Measurements from ENCODE around the gene SARDH.

The SARDH gene

GRCh38 chr9:133619791-133620190, 118.4 kb downstream of the SARDH start:
- ChIA-PET POLR2A (no interaction called here), CTCF (no interaction called here)
- DNase-seq (ENCODE audit: extremely low spot score) = peak; percentile 46
- TF ChIP-seq CTCF (IDR thresholded peaks at IDR 0.05; ENCODE audit: control extremely low read depth, extremely low read depth, low read depth, missing control alignments) = no peak

DNA sequence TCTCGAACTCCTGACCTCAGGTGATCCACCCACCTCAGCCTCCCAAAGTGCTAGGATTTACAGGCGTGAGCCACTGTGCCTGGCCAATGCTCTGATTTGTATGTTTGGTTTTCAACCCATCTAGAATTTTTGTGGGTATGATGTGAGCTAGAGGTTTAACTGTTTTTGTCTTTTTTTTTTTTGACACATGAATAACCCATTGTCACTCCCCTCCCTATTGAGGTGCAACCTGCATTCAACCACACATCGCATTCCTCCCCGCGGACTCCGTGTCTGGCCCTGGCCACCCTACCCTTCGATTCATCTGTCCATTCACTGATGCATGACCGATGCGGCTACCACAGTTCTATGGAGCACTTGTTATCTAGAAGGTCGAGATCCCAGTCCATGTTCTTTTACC, 119.4 kb downstream of the SARDH start:
- ChIA-PET POLR2A (no interaction called here), CTCF (no interaction called here)
- DNase-seq (ENCODE audit: extremely low spot score) = no peak

GRCh38 chr9:133616643-133617405, 121.3 kb downstream of the SARDH start:
- ChIA-PET POLR2A (no interaction called here), CTCF (no interaction called here)
- DNase-seq (ENCODE audit: extremely low spot score) = no peak
- TF ChIP-seq CTCF (IDR thresholded peaks at IDR 0.05; ENCODE audit: control extremely low read depth, extremely low read depth, low read depth, missing control alignments) = no peak

More for the DNA sequence above, 119.4 kb downstream of the SARDH start:
- no peak for TF ChIP-seq CTCF (IDR thresholded peaks at IDR 0.05; ENCODE audit: control extremely low read depth, extremely low read depth, low read depth, missing control alignments)

- POLR2A ChIA-PET = no interaction called here
- CTCF ChIA-PET = no interaction called here
- no peak for TF ChIP-seq CTCF (IDR thresholded peaks at IDR 0.05; ENCODE audit: control extremely low read depth, extremely low read depth, low read depth, missing control alignments)
- DNase-seq (ENCODE audit: extremely low spot score) = no peak
Observed at GRCh38 chr9:133615606-133616188, 122.5 kb downstream of the SARDH start.

DNA sequence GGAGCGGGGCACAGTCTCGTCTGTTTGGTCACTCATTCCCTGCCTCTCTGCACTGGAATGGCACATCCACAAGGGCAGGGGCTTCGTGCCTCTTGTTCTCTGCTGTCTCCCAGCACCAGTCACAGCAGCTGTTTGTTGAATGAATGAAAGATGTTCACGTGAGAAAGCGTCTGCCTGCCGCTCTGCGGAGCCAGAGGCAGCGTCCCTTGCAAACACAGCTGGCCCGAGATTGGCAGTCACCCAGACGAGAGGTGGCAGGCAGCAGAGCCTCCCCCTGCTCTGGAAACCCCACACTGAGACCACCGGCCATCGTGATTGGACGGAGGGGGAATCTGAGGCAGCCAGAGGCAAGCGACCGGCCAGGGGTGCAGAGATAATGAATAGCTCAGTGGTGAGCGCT, 123.0 kb downstream of the SARDH start:
- ChIA-PET CTCF (no interaction called here), POLR2A (no interaction called here)
- DNase-seq (ENCODE audit: extremely low spot score) = no peak
- no peak for TF ChIP-seq CTCF (IDR thresholded peaks at IDR 0.05; ENCODE audit: control extremely low read depth, extremely low read depth, low read depth, missing control alignments)

DNA sequence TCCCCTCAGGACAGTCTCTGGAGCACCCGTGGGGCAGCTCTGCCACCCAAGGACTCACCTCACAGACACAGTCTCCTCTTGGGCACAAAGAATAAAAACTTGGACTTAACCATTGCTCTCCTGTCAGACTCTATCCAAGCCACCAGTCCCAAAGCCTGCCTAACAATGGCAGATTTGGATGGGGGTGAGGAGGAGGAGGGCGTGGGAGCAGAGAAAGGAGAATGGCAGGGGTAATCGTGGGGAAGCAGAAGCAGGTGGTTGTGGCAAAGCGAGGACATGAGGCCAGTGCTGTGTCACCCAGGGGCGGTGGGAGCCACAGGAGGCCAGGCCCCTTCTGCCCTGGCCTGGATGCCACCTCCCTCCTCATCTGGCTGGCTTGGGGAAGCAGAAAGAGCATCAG, 123.5 kb downstream of the SARDH start:
- DNase-seq (ENCODE audit: extremely low spot score) = no peak

More for the DNA sequence above, 123.5 kb downstream of the SARDH start:
- ChIA-PET CTCF (no interaction called here), POLR2A (no interaction called here)
- no peak for TF ChIP-seq CTCF (IDR thresholded peaks at IDR 0.05; ENCODE audit: control extremely low read depth, extremely low read depth, low read depth, missing control alignments)
